ENCODE results near the gene AHNAK. TPM values are rescaled to one million over a fixed set of nuclear protein-coding genes. Genes with fewer than 3 reads are reported as not detected.

The AHNAK gene
- total and polyA plus RNA-seq, 2 of the 8 experiments (the other 6 are each of a cell fraction or from before 2014, with no cell fraction given), result 2.0 to 5.8 TPM

DNA sequence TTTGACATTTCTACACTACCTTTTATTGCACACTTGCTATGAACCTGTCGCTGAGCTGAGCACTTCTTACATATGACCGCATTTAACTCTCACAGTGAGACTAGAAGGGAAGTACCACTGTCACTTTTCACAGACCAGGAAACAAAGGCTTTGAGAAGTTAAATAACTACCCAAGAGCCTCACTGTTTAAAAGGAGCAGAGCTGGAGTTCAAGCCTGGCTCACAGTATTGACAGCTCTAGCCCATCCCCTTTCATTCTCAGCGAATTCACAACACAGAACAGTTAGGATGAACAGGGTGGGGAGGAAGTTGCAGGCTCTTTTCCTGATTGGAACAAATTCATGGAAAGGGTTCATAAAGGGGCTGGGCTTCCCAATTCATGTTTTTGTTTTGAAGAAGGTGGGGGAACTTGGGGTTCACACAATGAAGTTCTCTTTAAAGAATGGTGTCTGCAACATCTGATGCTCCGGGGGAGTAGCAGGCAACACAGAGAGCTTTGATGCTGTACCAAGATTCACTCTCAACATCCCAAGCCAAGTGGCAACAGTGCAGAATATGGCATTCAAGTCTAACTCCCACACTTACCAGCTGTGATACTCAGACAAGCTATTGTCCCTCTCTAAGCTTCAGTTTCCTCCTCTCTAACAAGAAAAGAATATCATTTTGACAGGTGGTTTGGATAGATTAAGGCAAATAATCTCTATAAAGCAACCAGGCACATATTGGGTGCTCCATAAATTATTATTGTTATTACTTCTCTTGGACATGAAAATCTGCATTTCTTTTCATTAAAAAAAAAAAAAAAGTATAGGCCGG lies 110.6 kb downstream of the AHNAK start:
- Histone ChIP-seq H2BK15ac (ENCODE audit: low read length) (no peak overlapping the region; the same call in 1 of the 2 replicates), H3K79me2 (ENCODE audit: control insufficient read depth in 1 of 2, insufficient read depth in 2 of 2, low read length in 2 of 2) (no peaks in the 10 kb centered on the region), H4K91ac (replicated peaks; ENCODE audit: insufficient read length, low read length) (no peak overlapping the region), H3K9ac (replicated peaks in 1 of 4; ENCODE audit: extremely low read depth in 1 of 4, low read depth in 3 of 4, low read length in 3 of 4) (no peak overlapping the region), H3K23me2 (ENCODE audit: low read depth, low read length) (no peaks in the 10 kb centered on the region), H2BK5ac (ENCODE audit: low read depth, low read length) (no peak overlapping the region), H3K27me3 (replicated peaks in 1 of 4; ENCODE audit: control insufficient read depth in 3 of 4, extremely low read depth in 1 of 4, insufficient read depth in 3 of 4, low read length in 3 of 4) (no peaks in the 10 kb centered on the region), H2AFZ (ENCODE audit: low read length) (no peak overlapping the region), H3K4me1 (replicated peaks in 1 of 4; ENCODE audit: control insufficient read depth in 3 of 4, insufficient read depth in 4 of 4, low read length in 3 of 4) (peaks cover 0 to 2% (median 0%) of the 10 kb centered on the region in 4 experiments; a peak in 2 of 7 replicates), H3K27ac (ENCODE audit: low read depth, low read length) (no peak overlapping the region), H4K8ac (ENCODE audit: extremely low read depth, insufficient read depth, low read length) (no peak overlapping the region), H3K4me2 (ENCODE audit: insufficient read depth in 1 of 2, low read depth in 2 of 2, low read length in 2 of 2) (no peak overlapping the region), H3K23ac (ENCODE audit: insufficient read length) (no peak overlapping the region), H2AK5ac (ENCODE audit: low read depth, low read length) (no peak overlapping the region), H3K79me1 (ENCODE audit: low read depth, low read length) (no peaks in the 10 kb centered on the region), H3K56ac (replicated peaks; ENCODE audit: insufficient read length, low read depth, low read length) (no peak overlapping the region), H3K14ac (ENCODE audit: insufficient read length) (no peak overlapping the region), H3K4ac (replicated peaks; ENCODE audit: insufficient read length, low read depth, low read length) (no peak overlapping the region), H3K36me3 (ENCODE audit: control insufficient read depth in 2 of 4, insufficient read depth in 4 of 4, low read length in 3 of 4) (no peaks in the 10 kb centered on the region), H3K9me3 (ENCODE audit: insufficient read depth in 2 of 2, low read depth in 1 of 2, low read length in 1 of 2) (no peaks in the 10 kb centered on the region), H3K4me3 (ENCODE audit: extremely low read depth in 1 of 4, insufficient read depth in 2 of 4, low read depth in 3 of 4, low read length in 4 of 4) (no peak overlapping the region), H4K5ac (ENCODE audit: insufficient read length, low read depth, low read length) (no peak overlapping the region), H3K18ac (ENCODE audit: extremely low read depth, low read length) (no peak overlapping the region), H2BK120ac (replicated peaks; ENCODE audit: low read depth, low read length) (no peak overlapping the region), H4K20me1 (replicated peaks in 1 of 2; ENCODE audit: control insufficient read depth in 1 of 2, insufficient read depth in 2 of 2, low read length in 2 of 2) (no peaks in the 10 kb centered on the region), H2BK12ac (ENCODE audit: low read depth, low read length) (no peak overlapping the region), H2BK20ac (ENCODE audit: low read length) (no peak overlapping the region)
- no peak for FAIRE-seq
- DNase-seq (ENCODE audit: low read depth in 1 of 2, low spot score in 2 of 2), result no peak
- TF ChIP-seq SIX5 (IDR thresholded peaks at IDR 0.05; ENCODE audit: low read depth, low read length) (no peak), MAFK (IDR thresholded peaks at IDR 0.05; ENCODE audit: low read depth, low read length) (no peak), PHF8 (conservative IDR thresholded peaks at IDR 0.05; ENCODE audit: low read depth, low read length) (no peak), JUN (IDR thresholded peaks at IDR 0.05; ENCODE audit: low read depth, low read length) (no peak)
- WGBS, 2 experiments (ENCODE audit: extremely low coverage in 1 of 2, insufficient coverage in 1 of 2, insufficient read length in 1 of 2, insufficient replicate concordance in 2 of 2, low coverage in 1 of 2, low lambda C conversion rate in 2 of 2, missing lambda C conversion rate in 1 of 2), result 93% methylated on average over 5 of the region's 5 CpGs; no CpG with 5 or more reads in 1 of the 2 experiments
- ChIA-PET CTCF (ENCODE audit: partially characterized antibody) (interaction anchor here (0.6 to 2.4 kb wide), 9 partner anchors 11 to 124 kb away, joined by 3 to 9 read pairs (median 3); no protein-coding TSS in a partner anchor), POLR2A (ENCODE audit: partially characterized antibody) (interaction anchor here (1.0 kb wide), 1 partner anchor 9 kb away, joined by 3 read pairs; no protein-coding TSS in a partner anchor)
